ENCODE data around the gene MED13L.

- TF ChIP-seq, protein P1, sequence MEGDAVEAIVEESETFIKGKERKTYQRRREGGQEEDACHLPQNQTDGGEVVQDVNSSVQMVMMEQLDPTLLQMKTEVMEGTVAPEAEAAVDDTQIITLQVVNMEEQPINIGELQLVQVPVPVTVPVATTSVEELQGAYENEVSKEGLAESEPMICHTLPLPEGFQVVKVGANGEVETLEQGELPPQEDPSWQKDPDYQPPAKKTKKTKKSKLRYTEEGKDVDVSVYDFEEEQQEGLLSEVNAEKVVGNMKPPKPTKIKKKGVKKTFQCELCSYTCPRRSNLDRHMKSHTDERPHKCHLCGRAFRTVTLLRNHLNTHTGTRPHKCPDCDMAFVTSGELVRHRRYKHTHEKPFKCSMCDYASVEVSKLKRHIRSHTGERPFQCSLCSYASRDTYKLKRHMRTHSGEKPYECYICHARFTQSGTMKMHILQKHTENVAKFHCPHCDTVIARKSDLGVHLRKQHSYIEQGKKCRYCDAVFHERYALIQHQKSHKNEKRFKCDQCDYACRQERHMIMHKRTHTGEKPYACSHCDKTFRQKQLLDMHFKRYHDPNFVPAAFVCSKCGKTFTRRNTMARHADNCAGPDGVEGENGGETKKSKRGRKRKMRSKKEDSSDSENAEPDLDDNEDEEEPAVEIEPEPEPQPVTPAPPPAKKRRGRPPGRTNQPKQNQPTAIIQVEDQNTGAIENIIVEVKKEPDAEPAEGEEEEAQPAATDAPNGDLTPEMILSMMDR (IDR thresholded peaks at IDR 0.05): no peak
- no peak for TF ChIP-seq POLR2A (IDR thresholded peaks at IDR 0.05)
Observed at GRCh38 chr12:115972241-115972640, 305.3 kb downstream of the MED13L start.

Measured in thyroid gland (tissue), 4 donors.